Measurements from ENCODE around the gene CABCOCO1. TPM values are rescaled to one million over a fixed set of nuclear protein-coding genes. Genes with fewer than 3 reads are reported as not detected.

CABCOCO1 gene
- total RNA-seq, result 3.5 TPM
- long read RNA-seq, transcript CABCOCO1-203 (8 exons, 1,290 nt), result major isoform, 5 of 12 reads
- long read RNA-seq, partial matches to known transcripts, result 0 of 12 reads
- long read RNA-seq, other reads (novel, unspliced or antisense), result 7 of 12 reads

DNA sequence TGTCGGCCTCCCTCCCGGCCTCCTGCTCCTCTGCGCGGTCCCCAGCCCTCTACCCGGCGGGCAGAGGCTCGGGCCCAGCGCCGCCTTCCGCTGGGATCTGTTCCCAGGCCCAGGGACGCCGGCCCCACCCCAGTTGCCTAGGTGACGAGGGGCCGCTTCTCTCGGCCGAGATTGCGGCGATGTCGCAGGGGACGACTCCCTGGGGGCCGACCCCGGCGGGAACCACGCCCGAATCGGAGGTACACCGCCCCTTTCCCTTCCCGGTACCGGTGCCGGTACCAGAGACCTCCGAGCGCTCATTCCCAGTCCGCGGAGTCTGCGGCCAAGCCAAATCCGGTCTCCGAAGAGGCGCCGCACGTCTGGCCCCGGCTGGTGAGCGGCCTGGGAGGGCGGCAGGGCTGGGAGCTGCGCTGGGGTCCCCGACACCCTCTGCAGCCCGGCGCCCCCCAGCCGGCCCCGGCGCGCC, at the start of gene CABCOCO1:
TSS of gene CABCOCO1 (plus strand) at position 136 of the 466 bp plus-strand sequence. CDS start at position 180, 44 bp downstream.
- intact Hi-C loops (cut with DNase I), result no loop called here
- Histone ChIP-seq H3K4me1 (no peaks in the 10 kb centered on the region), H3K27me3 (ENCODE audit: low read depth) (no peaks in the 10 kb centered on the region), H3K36me3 (no peaks in the 10 kb centered on the region), H3K27ac (peak within 1 kb of the TSS; percentile 76), H3K4me3 (peak within 1 kb of the TSS; percentile 61), H3K9me3 (no peaks in the 10 kb centered on the region)
- peak; percentile 96 to 99 for ATAC-seq
- TF ChIP-seq CTCF (IDR thresholded peaks at IDR 0.05), result peak; percentile 21
- peak; percentile 80 for DNase-seq

- Histone ChIP-seq H3K4me3 (no peak overlapping the region), H3K36me3 (no peaks in the 10 kb centered on the region), H3K4me1 (peaks cover 10% of the 10 kb centered on the region), H3K27ac (no peak overlapping the region), H3K9me3 (no peaks in the 10 kb centered on the region), H3K27me3 (ENCODE audit: low read depth) (no peaks in the 10 kb centered on the region)
- TF ChIP-seq CTCF (IDR thresholded peaks at IDR 0.05), result no peak
- no peak for ATAC-seq
- intact Hi-C loops (cut with DNase I), result no loop called here
- no peak for DNase-seq
These were observed 49.1 kb upstream of the CABCOCO1 start for GRCh38 chr10:61613665-61614064.

DNA sequence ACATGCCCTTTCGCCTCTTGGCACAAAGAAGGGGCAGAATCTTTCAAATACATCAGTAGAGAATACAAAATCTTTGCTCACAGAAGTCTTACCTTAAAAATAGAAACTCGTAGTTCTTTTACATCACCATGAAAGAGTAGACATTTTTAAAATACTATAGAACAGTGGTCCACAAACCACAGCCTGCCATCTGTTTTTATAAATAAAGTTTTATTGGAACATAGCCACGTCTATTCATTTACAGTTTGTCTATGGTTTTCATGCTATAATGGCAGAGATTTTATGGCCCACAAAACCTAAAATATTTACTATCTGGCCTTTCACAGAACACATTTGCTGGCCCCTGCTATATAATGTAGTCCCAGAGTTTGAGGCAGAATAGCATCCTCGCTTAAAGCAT, 46.1 kb upstream of the CABCOCO1 start:
- Histone ChIP-seq H3K4me1 (peaks cover 17% of the 10 kb centered on the region), H3K4me3 (no peak overlapping the region), H3K27me3 (ENCODE audit: low read depth) (no peaks in the 10 kb centered on the region), H3K27ac (no peak overlapping the region), H3K9me3 (no peaks in the 10 kb centered on the region), H3K36me3 (no peaks in the 10 kb centered on the region)
- no peak for TF ChIP-seq CTCF (IDR thresholded peaks at IDR 0.05)
- DNase-seq (no peak), ATAC-seq (no peak)
- intact Hi-C loops (cut with DNase I), result no loop called here

- DNase-seq (no peak), ATAC-seq (no peak)
- no peak for TF ChIP-seq CTCF (IDR thresholded peaks at IDR 0.05)
- Histone ChIP-seq H3K27ac (no peak overlapping the region), H3K27me3 (ENCODE audit: low read depth) (no peaks in the 10 kb centered on the region), H3K4me1 (peaks cover 14% of the 10 kb centered on the region), H3K9me3 (no peaks in the 10 kb centered on the region), H3K36me3 (no peaks in the 10 kb centered on the region), H3K4me3 (no peak overlapping the region)
- intact Hi-C loops (cut with DNase I), result no loop called here
These were observed 45.5 kb upstream of the CABCOCO1 start for GRCh38 chr10:61617180-61617579.

- H3K27ac ChIP-seq, result no peak overlapping the region
- DNase-seq (no peak), ATAC-seq (no peak)
- no peaks in the 10 kb centered on the region for H3K9me3 ChIP-seq
- no peak for TF ChIP-seq CTCF (IDR thresholded peaks at IDR 0.05)
- intact Hi-C loops (cut with DNase I), result no loop called here
- no peaks in the 10 kb centered on the region for H3K36me3 ChIP-seq
- H3K27me3 ChIP-seq (ENCODE audit: low read depth), result no peaks in the 10 kb centered on the region
- H3K4me3 ChIP-seq, result no peak overlapping the region
- H3K4me1 ChIP-seq, result peaks cover 10% of the 10 kb centered on the region
These were observed 45.1 kb upstream of the CABCOCO1 start for GRCh38 chr10:61617586-61617985.
